Limb (tissue), 2 donors: ENCODE data around the gene SPATC1L.
A peak's percentile ranks its signal among the peaks of the same experiment; 100 is the strongest.

Experiments
- DNase-seq, 2 donors: peaks; one replicate each; pipeline ENCODE4 v3.0.0-alpha.2; 2016; ENCODE audit errors: extremely low spot score in 2 of 2

Gene SPATC1L

GRCh38 chr21:46161633-46162592 is 22.3 kb downstream of the SPATC1L start:
- peak in 1 of 2 donors; percentile 35 for DNase-seq

- peak in 1 of 2 donors; percentile 47 for DNase-seq
Measured at GRCh38 chr21:46160907-46161632, 23.2 kb downstream of the SPATC1L start.

GRCh38 chr21:46160657-46160906 is 23.7 kb downstream of the SPATC1L start:
- no peak for DNase-seq

- peak in 1 of 2 donors; percentile 19 for DNase-seq
Measured at GRCh38 chr21:46159841-46160656, 24.2 kb downstream of the SPATC1L start.

- DNase-seq = no peak
Measured at GRCh38 chr21:46159390-46159789, 24.9 kb downstream of the SPATC1L start.

- DNase-seq = peak in 1 of 2 donors; percentile 19
Measured at GRCh38 chr21:46158666-46159300, 25.5 kb downstream of the SPATC1L start.

- DNase-seq = no peak
Measured at GRCh38 chr21:46157987-46158451, 26.2 kb downstream of the SPATC1L start.

GRCh38 chr21:46157396-46157986 is 26.8 kb downstream of the SPATC1L start:
- no peak for DNase-seq

- no peak for DNase-seq
Measured at GRCh38 chr21:46156678-46157077, 27.6 kb downstream of the SPATC1L start.

- DNase-seq = no peak
Measured at GRCh38 chr21:46156378-46156645, 27.9 kb downstream of the SPATC1L start.

- DNase-seq = peak in 1 of 2 donors; percentile 20
Measured at GRCh38 chr21:46155514-46156377, 28.5 kb downstream of the SPATC1L start, which contains the start of gene FTCD. Gene FTCD, minus strand, starts transcription at chr21:46155579. Its CDS starts 56 bp downstream, at chr21:46155523.

GRCh38 chr21:46154955-46155513 is 29.2 kb downstream of the SPATC1L start:
- DNase-seq = peak in 1 of 2 donors; percentile 26

GRCh38 chr21:46154155-46154954 is 29.9 kb downstream of the SPATC1L start:
- DNase-seq = no peak

- peak; percentile 32 to 63 for DNase-seq
Measured at GRCh38 chr21:46153247-46154154, 30.8 kb downstream of the SPATC1L start.

- peak in 1 of 2 donors; percentile 34 for DNase-seq
Measured at GRCh38 chr21:46152927-46153246, 31.4 kb downstream of the SPATC1L start.

GRCh38 chr21:46151989-46152926 is 32.0 kb downstream of the SPATC1L start:
- DNase-seq = peak in 1 of 2 donors; percentile 20
